ENCODE results near the gene CTSF.

DNA sequence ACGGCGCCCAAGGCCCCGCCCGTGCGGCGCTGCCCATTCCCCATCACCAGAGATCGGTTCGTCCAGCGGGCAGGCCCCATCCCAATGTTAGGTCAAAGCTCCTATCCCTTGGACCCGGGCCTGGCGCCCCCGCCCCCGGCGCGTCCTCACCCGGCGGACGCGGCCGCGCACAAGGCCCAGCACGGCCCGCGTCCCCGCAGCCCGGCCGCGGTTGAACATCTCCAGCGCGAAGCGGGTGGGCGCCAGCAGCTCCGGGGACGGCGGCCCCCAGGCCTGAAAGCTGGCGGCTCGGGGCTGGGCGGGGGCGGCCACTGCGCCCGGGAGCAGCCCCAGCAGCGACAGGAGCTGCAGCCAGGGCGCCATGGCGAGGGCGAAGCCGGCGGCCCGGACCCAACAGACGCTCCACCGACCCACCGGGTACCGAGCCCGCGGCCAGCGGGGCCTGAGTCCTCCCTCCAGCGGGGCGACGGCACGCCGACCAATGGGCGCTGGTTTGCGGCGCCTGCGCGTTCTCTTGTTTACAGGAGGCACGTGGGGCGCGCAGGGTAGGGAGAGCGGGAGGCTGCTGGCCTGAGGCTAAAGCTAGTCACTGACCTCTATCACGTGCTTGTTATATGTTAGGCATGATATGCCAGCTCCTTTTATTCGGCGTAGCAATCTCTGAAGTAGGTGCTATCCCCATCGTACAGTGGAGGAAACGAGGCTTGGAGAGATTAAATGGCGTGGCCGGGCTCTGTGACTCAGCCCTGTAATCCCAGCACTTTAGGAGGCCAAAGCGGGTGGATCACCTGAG is at the start of gene CTSF:
- no peak for TF ChIP-seq EZH2 (IDR thresholded peaks at IDR 0.05; ENCODE audit: borderline replicate concordance, low read length)
- TF ChIP-seq, protein P1, sequence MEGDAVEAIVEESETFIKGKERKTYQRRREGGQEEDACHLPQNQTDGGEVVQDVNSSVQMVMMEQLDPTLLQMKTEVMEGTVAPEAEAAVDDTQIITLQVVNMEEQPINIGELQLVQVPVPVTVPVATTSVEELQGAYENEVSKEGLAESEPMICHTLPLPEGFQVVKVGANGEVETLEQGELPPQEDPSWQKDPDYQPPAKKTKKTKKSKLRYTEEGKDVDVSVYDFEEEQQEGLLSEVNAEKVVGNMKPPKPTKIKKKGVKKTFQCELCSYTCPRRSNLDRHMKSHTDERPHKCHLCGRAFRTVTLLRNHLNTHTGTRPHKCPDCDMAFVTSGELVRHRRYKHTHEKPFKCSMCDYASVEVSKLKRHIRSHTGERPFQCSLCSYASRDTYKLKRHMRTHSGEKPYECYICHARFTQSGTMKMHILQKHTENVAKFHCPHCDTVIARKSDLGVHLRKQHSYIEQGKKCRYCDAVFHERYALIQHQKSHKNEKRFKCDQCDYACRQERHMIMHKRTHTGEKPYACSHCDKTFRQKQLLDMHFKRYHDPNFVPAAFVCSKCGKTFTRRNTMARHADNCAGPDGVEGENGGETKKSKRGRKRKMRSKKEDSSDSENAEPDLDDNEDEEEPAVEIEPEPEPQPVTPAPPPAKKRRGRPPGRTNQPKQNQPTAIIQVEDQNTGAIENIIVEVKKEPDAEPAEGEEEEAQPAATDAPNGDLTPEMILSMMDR (IDR thresholded peaks at IDR 0.05; ENCODE audit: low read length), result no peak
